K562 (cell line): ENCODE measurements around the gene DYNC2H1. TPM values are rescaled to one million over a fixed set of nuclear protein-coding genes. Genes with fewer than 3 reads are reported as not detected.

Experiments
- ATAC-seq: fragments of 200-7000 bp; cut with Tn5 transposase; 3 replicates; pipeline ENCODE4 v1.9.1; 2020; ENCODE audit warnings: moderate library complexity
- BruUV-seq: library from RNA; stranded (reverse); fragments of 400-500 nt; replicated peaks from 2 replicates; lab custom pipeline; 2021; lab: Mats Ljungman, UMichigan
- CTCF ChIA-PET: fragments of 300-600 bp; formaldehyde crosslinking; extraction: SDS; loops from one replicate; lab custom pipeline; 2021; ENCODE audit warnings: low intra/inter-chr PET ratio; lab: Yijun Ruan, JAX
- POLR2A ChIA-PET: fragments of 300-600, 350-650 bp; sonication (Branson Sonifier 250); formaldehyde crosslinking; extraction: SDS; loops from one replicate; lab custom pipeline; 2021; ENCODE audit warnings: antibody characterized with exemption, inconsistent platforms; lab: Yijun Ruan, JAX
- DNase-seq, 4 experiments: peaks; one replicate each; pipeline versions ENCODE4 v3.0.0 to v3.0.0-alpha.2; 2011 to 2018; ENCODE audit warnings: low spot score in 3 of 4, mixed read lengths in 3 of 4; ENCODE audit errors: extremely low read depth in 1 of 4
- FAIRE-seq: peaks from 2 replicates; lab custom pipeline; 2011; peaks lifted over from hg19 to GRCh38; lab: Jason Lieb, UNC
- H2AFZ ChIP-seq: 2 replicates; pipeline ENCODE4 v1.6.0; 2011; ENCODE audit warnings: low read depth, low read length, control low read depth, inconsistent platforms
- H3K27ac ChIP-seq: fragments of 200-600 bp; 3 replicates; pipeline ENCODE4 v1.8.0; 2011; ENCODE audit warnings: low read depth, mild to moderate bottlenecking, control low read depth, inconsistent platforms, low read length, moderate library complexity, mixed read lengths; ENCODE audit errors: extremely low read depth
- H3K27me3 ChIP-seq, 2 experiments: fragments of 300-600 bp in 1 of 2; 2 replicates in 1 of 2; 3 replicates in 1 of 2; pipeline versions ENCODE4 v1.6.0 to v1.8.0; 2011; ENCODE audit warnings: inconsistent platforms in 2 of 2, low read length in 2 of 2, mild to moderate bottlenecking in 1 of 2, mixed read lengths in 1 of 2, moderate library complexity in 1 of 2; ENCODE audit not compliant: control insufficient read depth in 2 of 2, insufficient read depth in 2 of 2
- H3K36me3 ChIP-seq: fragments of 300-600 bp; 3 replicates; pipeline ENCODE4 v1.8.0; 2011; ENCODE audit warnings: mild to moderate bottlenecking, low read length, inconsistent platforms; ENCODE audit not compliant: control insufficient read depth, insufficient read depth
- H3K4me1 ChIP-seq, 2 experiments: fragments of 200-600 bp in 1 of 2; replicated peaks in 1 of 2; 2 replicates in 1 of 2; 3 replicates in 1 of 2; pipeline versions ENCODE4 v1.5.1 to v1.8.0; 2011; ENCODE audit warnings: inconsistent platforms in 2 of 2, low read length in 2 of 2, mild to moderate bottlenecking in 1 of 2, mixed read lengths in 1 of 2, moderate library complexity in 1 of 2; ENCODE audit not compliant: control insufficient read depth in 2 of 2, insufficient read depth in 2 of 2
- H3K4me2 ChIP-seq: 2 replicates; pipeline ENCODE4 v1.6.1; 2011; ENCODE audit warnings: low read length, control low read depth, inconsistent platforms, mixed read lengths; ENCODE audit not compliant: insufficient read depth
- H3K4me3 ChIP-seq: fragments of 200-600 bp; sonication (generic), shearing (Covaris generic); 2 replicates; pipeline ENCODE4 v1.5.1; 2016; ENCODE audit warnings: control low read depth, inconsistent platforms
- H3K79me2 ChIP-seq: fragments of 200-600 bp; 3 replicates; pipeline ENCODE4 v1.8.0; 2011; ENCODE audit warnings: low read length, inconsistent platforms; ENCODE audit not compliant: control insufficient read depth, insufficient read depth
- H3K9ac ChIP-seq, 2 experiments: 2 replicates each; pipeline versions ENCODE4 v1.6.0 to v1.6.1; 2011; ENCODE audit warnings: low read depth in 2 of 2, low read length in 2 of 2, control low read depth in 1 of 2, inconsistent platforms in 1 of 2, mild to moderate bottlenecking in 1 of 2, mixed read lengths in 1 of 2; ENCODE audit not compliant: insufficient read depth in 1 of 2
- H3K9me1 ChIP-seq: one replicate; pipeline ENCODE4 v1.6.0; 2011; ENCODE audit warnings: inconsistent platforms, mild to moderate bottlenecking, low read length, moderate library complexity; ENCODE audit not compliant: control insufficient read depth, insufficient read depth
- H3K9me3 ChIP-seq: replicated peaks from 2 replicates; pipeline ENCODE4 v1.5.1; 2011; ENCODE audit warnings: low read depth, low read length, inconsistent platforms; ENCODE audit not compliant: control insufficient read depth, insufficient read depth
- H4K20me1 ChIP-seq: replicated peaks from 2 replicates; pipeline ENCODE4 v1.6.1; 2011; ENCODE audit warnings: low read length, inconsistent platforms, mixed read lengths; ENCODE audit not compliant: control insufficient read depth, insufficient read depth
- ELF2 ChIP-seq: fragments of 250-450 bp; sonication (Bioruptor Pico); IDR thresholded peaks from 2 replicates; pipeline ENCODE4 v1.5.0; 2021; ENCODE audit warnings: mild to moderate bottlenecking
- EWSR1 ChIP-seq: fragments of 450-650 bp; IDR thresholded peaks from 2 replicates; pipeline ENCODE4 v1.6.1; 2018; ENCODE audit warnings: borderline replicate concordance, mild to moderate bottlenecking, low read depth, moderate library complexity; ENCODE audit not compliant: partially characterized antibody
- FOS ChIP-seq: IDR thresholded peaks from 3 replicates; pipeline ENCODE4 v1.6.1; 2011; ENCODE audit not compliant: insufficient read length; ENCODE audit errors: extremely low read depth
- NONO ChIP-seq, 2 experiments: fragments of 200-400 bp in 1 of 2; fragments of 450-650 bp in 1 of 2; formaldehyde crosslinking in 1 of 2; IDR thresholded peaks; 2 replicates each; pipeline ENCODE4 v1.6.1; 2017; ENCODE audit warnings: low read depth in 2 of 2, mild to moderate bottlenecking in 2 of 2, moderate library complexity in 2 of 2, low read length in 1 of 2
- NR1H2 ChIP-seq: sonication (generic); formaldehyde crosslinking; IDR thresholded peaks from 2 replicates; pipeline ENCODE4 v1.4.0; 2020; ENCODE audit warnings: mild to moderate bottlenecking, missing genetic modification reagents
- PCBP2 ChIP-seq: fragments of 200-400 bp; formaldehyde crosslinking; IDR thresholded peaks from 2 replicates; pipeline ENCODE4 v1.6.1; 2018; ENCODE audit warnings: low read length, low read depth, mild to moderate bottlenecking, moderate library complexity; ENCODE audit not compliant: poor library complexity, severe bottlenecking
- PHF8 ChIP-seq: fragments of 200-600 bp; sonication (generic); IDR thresholded peaks from 2 replicates; pipeline ENCODE4 v1.6.1; 2012; ENCODE audit warnings: mixed run types, mild to moderate bottlenecking, inconsistent platforms, low read length, moderate library complexity, borderline replicate concordance
- THRAP3 ChIP-seq: fragments of 450-650 bp; IDR thresholded peaks from 2 replicates; pipeline ENCODE4 v1.6.1; 2016; ENCODE audit warnings: mild to moderate bottlenecking, inconsistent platforms, borderline replicate concordance
- U2AF1 ChIP-seq: fragments of 200-400 bp; formaldehyde crosslinking; optimal IDR thresholded peaks from 2 replicates; pipeline ENCODE3; 2017; ENCODE audit warnings: mild to moderate bottlenecking, low read depth, low read length, moderate library complexity
- ZNF124 ChIP-seq: sonication (generic); formaldehyde crosslinking; IDR thresholded peaks from 2 replicates; pipeline ENCODE4 v1.8.1; 2022; ENCODE audit warnings: missing genetic modification reagents
- ZNF785 ChIP-seq: fragments of 250-450 bp; sonication (Bioruptor Pico); IDR thresholded peaks from 2 replicates; pipeline ENCODE4 v1.4.0; 2020; ENCODE audit warnings: mild to moderate bottlenecking
- WGBS: fragments of 100-300 bp; shearing (Covaris generic); methylation state at CpG from one replicate; pipeline ENCODE4 v1.1.6; 2016; ENCODE audit warnings: low coverage, mixed read lengths; ENCODE audit not compliant: insufficient coverage; ENCODE audit errors: missing lambda C conversion rate; 5-methylcytosine and 5-hydroxymethylcytosine counted together
- in situ Hi-C: fragments of 300-500 bp; cut with MboI; formaldehyde crosslinking; loops from 4 replicates; pipeline ENCODE4 v1.15.0; 2018; ENCODE audit warnings: inconsistent platforms, mixed read lengths
- intact Hi-C: fragments of 100-400 bp; cut with micrococcal nuclease; formaldehyde crosslinking; loops from 2 replicates; pipeline ENCODE4 v1.14.2; 2022
- polyA plus RNA-seq, 8 experiments: library from polyadenylated mRNA; depleted of rRNA in 4 of 8; stranded (reverse) in 5 of 8; unstranded in 3 of 8; fragments of >200 nt; fragmentation: Nextera tagmentation in 2 of 8; fragmentation: Illumina TruSeq in 1 of 8; extraction: Ambion mirVana in 2 of 8; extraction: Trizol in 1 of 8; gene quantifications; 2 replicates each; pipeline versions ENCODE4 v1.2.1 to v1.2.3, GENCODE V29; 2011 to 2014; ENCODE audit warnings: inconsistent platforms in 1 of 8, missing spikeins in 1 of 8
- total RNA-seq, 7 experiments: library from RNA; depleted of rRNA in 6 of 7; stranded (reverse); fragments of >200 nt in 6 of 7; fragmentation: Illumina TruSeq in 2 of 7; extraction: Trizol in 2 of 7; gene quantifications; 2 replicates each; pipeline versions ENCODE4 v1.2.1 to v1.2.3, GENCODE V29; 2011 to 2021; ENCODE audit warnings: low replicate concordance in 1 of 7
- TF ChIP-seq, protein P1 (sequence below): fragments of 250-450 bp; sonication (Bioruptor Pico); IDR thresholded peaks from 2 replicates; pipeline ENCODE4 v1.8.0; 2021; ENCODE audit warnings: moderate library complexity, mild to moderate bottlenecking, inconsistent platforms
- TF ChIP-seq, protein P2 (sequence below): fragments of 250-450 bp; sonication (Bioruptor Pico); IDR thresholded peaks from 2 replicates; pipeline ENCODE4 v1.5.0; 2022; ENCODE audit warnings: mild to moderate bottlenecking
- TF ChIP-seq, protein P3 (sequence below): fragments of 450-650 bp; formaldehyde crosslinking; IDR thresholded peaks from 2 replicates; pipeline ENCODE4 v1.4.0; 2020; ENCODE audit warnings: mild to moderate bottlenecking, moderate library complexity
- TF ChIP-seq, protein P4 (sequence below): sonication (generic); formaldehyde crosslinking; IDR thresholded peaks from 2 replicates; pipeline ENCODE4 v1.8.0; 2023; ENCODE audit warnings: mild to moderate bottlenecking, missing genetic modification reagents

Gene DYNC2H1
- total and polyA plus RNA-seq, 9 of the 15 experiments (the other 6 are each of a cell fraction or from before 2014, with no cell fraction given), result 0.08 to 0.64 (median 0.20) TPM

DNA sequence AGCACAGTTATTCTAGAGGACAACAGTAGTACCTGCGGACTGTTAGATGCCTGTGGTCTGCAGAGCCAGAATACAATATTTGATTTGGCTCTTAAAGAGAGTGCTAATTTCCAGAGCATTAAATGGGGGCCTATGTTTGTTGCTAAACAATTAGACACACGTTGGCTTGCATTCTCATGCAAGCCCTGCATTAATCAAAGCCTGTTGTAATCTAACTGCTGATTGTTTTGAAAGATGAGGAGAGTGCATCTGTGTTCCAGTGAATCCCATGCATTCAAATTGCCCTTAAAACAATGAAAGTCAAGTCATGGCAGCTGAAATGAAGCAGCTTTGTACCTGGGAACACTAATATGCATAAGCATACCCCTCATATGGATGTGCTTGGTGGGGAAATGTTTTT lies 419.4 kb downstream of the DYNC2H1 start (continued):
- no peak for TF ChIP-seq PCBP2
- no peak for TF ChIP-seq THRAP3
- TF ChIP-seq EWSR1, result no peak
- TF ChIP-seq NR1H2 (CRISPR knock-in tag), result no peak

DNA sequence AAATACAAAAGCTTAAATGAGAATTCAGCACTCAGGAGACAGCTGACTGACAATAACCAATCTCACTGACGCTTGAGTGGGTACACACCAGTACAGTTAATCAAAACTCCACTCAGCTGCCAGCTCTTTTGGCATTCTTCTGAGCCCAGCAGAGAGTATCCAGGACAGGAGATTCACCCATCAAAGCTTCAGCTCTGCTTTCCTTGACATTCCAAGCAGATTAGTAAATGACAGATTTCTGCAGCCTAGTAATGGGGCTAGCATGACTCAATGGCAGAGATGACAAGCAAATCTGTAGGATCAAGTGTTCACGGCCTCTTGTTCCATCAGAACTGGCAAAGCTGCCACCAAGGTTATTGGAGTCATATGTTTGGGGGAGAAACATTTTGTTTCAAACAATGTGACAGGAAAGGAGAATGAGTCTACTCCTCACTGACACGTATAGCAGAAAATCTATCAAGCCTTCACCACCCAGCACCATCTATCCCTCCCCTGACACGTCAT lies 420.0 kb downstream of the DYNC2H1 start:
- FAIRE-seq, result no peak
- H2AFZ ChIP-seq, result no peak overlapping the region

More for the DNA sequence above, 420.0 kb downstream of the DYNC2H1 start:
- CTCF ChIA-PET, result no interaction called here
- no TSS peak for BruUV-seq
- intact Hi-C loops (no loop called here), in situ Hi-C loops (no loop called here)
- Histone ChIP-seq H3K4me2 (no peak overlapping the region), H3K4me1 (no peaks in the 10 kb centered on the region), H3K9me1 (no peaks in the 10 kb centered on the region), H4K20me1 (no peaks in the 10 kb centered on the region), H3K36me3 (no peaks in the 10 kb centered on the region), H3K27me3 (no peaks in the 10 kb centered on the region), H3K79me2 (no peaks in the 10 kb centered on the region), H3K9ac (no peak overlapping the region), H3K4me3 (no peak overlapping the region), H3K27ac (no peak overlapping the region), H3K9me3 (no peaks in the 10 kb centered on the region; the same call in 1 of the 2 replicates)
- POLR2A ChIA-PET, result no interaction called here
- DNase-seq (no peak), ATAC-seq (no peak)
- WGBS, result 0% methylated on average over 4 of the region's 4 CpGs
- no peak for TF ChIP-seq U2AF1
- TF ChIP-seq, protein P1, sequence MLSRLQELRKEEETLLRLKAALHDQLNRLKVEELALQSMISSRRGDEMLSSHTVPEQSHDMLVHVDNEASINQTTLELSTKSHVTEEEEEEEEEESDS (CRISPR knock-in tag), result no peak
- no peak for TF ChIP-seq NONO (IDR thresholded peaks at IDR 0.05; ENCODE audit: low read depth in 2 of 2, low read length in 1 of 2)
- TF ChIP-seq, protein P2, sequence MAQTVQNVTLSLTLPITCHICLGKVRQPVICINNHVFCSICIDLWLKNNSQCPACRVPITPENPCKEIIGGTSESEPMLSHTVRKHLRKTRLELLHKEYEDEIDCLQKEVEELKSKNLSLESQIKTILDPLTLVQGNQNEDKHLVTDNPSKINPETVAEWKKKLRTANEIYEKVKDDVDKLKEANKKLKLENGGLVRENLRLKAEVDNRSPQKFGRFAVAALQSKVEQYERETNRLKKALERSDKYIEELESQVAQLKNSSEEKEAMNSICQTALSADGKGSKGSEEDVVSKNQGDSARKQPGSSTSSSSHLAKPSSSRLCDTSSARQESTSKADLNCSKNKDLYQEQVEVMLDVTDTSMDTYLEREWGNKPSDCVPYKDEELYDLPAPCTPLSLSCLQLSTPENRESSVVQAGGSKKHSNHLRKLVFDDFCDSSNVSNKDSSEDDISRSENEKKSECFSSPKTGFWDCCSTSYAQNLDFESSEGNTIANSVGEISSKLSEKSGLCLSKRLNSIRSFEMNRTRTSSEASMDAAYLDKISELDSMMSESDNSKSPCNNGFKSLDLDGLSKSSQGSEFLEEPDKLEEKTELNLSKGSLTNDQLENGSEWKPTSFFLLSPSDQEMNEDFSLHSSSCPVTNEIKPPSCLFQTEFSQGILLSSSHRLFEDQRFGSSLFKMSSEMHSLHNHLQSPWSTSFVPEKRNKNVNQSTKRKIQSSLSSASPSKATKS (CRISPR knock-in tag), result no peak
- TF ChIP-seq, protein P3, sequence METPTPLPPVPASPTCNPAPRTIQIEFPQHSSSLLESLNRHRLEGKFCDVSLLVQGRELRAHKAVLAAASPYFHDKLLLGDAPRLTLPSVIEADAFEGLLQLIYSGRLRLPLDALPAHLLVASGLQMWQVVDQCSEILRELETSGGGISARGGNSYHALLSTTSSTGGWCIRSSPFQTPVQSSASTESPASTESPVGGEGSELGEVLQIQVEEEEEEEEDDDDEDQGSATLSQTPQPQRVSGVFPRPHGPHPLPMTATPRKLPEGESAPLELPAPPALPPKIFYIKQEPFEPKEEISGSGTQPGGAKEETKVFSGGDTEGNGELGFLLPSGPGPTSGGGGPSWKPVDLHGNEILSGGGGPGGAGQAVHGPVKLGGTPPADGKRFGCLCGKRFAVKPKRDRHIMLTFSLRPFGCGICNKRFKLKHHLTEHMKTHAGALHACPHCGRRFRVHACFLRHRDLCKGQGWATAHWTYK (CRISPR knock-in tag), result no peak
- no peak for TF ChIP-seq PHF8
- TF ChIP-seq ELF2 (CRISPR knock-in tag), result no peak
- TF ChIP-seq FOS, result no peak
- TF ChIP-seq ZNF124 (CRISPR knock-in tag), result no peak
- TF ChIP-seq, protein P4, sequence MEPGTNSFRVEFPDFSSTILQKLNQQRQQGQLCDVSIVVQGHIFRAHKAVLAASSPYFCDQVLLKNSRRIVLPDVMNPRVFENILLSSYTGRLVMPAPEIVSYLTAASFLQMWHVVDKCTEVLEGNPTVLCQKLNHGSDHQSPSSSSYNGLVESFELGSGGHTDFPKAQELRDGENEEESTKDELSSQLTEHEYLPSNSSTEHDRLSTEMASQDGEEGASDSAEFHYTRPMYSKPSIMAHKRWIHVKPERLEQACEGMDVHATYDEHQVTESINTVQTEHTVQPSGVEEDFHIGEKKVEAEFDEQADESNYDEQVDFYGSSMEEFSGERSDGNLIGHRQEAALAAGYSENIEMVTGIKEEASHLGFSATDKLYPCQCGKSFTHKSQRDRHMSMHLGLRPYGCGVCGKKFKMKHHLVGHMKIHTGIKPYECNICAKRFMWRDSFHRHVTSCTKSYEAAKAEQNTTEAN (CRISPR knock-in tag), result no peak
- no peak for TF ChIP-seq ZNF785
